Measurements from ENCODE around the gene FAM8A1. TPM values are rescaled to one million over a fixed set of nuclear protein-coding genes. Genes with fewer than 3 reads are reported as not detected.

Gene FAM8A1
- total RNA-seq, 2 experiments from 2014 or later = 3.8 to 4.0 TPM

DNA sequence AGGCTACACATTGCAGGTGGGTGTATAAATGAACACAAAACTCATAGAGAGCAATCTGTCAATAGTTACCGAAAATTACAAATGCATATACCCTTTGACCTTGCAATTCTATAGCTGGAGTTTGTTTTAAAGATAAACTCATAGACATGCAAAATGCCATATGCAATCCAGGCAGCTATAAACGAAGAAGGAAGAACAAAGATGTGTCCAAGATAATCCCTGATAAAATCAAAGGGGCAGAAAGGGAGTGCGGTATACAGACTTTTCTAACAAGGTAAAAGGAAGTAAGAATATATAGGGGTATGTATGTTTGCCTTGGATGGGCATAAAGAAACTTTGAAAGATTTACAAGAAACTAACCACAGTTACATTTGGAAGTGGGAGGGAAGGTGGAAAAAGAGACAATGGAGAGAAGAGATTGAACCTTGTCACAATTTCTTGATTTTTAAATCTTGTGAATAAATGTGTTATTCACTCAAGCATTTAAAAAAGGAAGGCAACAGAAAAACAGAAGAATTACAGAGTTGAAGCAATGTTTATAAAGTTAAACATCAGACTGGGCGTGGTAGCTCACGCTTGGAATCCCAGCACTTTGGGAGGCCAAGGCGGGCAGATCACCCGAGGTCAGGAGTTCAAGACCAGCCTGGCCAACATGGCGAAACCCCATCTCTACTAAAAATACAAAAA, 29.9 kb downstream of the FAM8A1 start:
- Mint-ChIP-seq H3K4me3 (no peak overlapping the region), H3K36me3 (peaks cover 57% of the 10 kb centered on the region), H3K27ac (no peak overlapping the region)

GRCh38 chr6:17630511-17631073, 30.5 kb downstream of the FAM8A1 start:
- Mint-ChIP-seq H3K27ac (no peak overlapping the region), H3K27me3 (no peaks in the 10 kb centered on the region), H3K9me3 (no peaks in the 10 kb centered on the region), H3K4me3 (no peak overlapping the region), H3K4me1 (peaks cover 38% of the 10 kb centered on the region), H3K36me3 (peaks cover 60% of the 10 kb centered on the region)
- DNase-seq = no peak

More for the DNA sequence above, 29.9 kb downstream of the FAM8A1 start:
- Mint-ChIP-seq H3K27me3 (no peaks in the 10 kb centered on the region), H3K4me1 (peaks cover 36% of the 10 kb centered on the region), H3K9me3 (no peaks in the 10 kb centered on the region)
- DNase-seq = no peak

DNA sequence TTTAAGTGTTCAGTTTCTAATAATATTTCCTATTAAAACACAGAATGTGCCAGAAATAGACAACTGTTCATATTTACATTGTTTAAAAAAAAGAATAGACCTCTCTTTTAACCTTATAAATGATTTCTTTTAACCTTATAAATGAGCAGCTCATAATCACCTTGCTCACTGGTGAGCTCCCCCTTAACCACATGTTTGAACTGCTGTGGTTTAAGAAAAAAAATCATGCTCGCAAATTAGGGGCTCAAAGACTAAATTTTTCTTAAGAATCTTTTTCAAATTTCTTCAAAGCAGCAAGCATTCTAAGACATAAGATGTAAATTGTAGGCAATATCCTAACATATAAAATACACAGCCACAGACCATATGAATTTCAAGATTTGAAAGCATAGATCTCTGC, 32.8 kb downstream of the FAM8A1 start:
- Mint-ChIP-seq H3K27ac (peak overlapping the region; percentile 77), H3K36me3 (peaks cover 71% of the 10 kb centered on the region), H3K27me3 (no peaks in the 10 kb centered on the region), H3K4me3 (no peak overlapping the region), H3K4me1 (peaks cover 47% of the 10 kb centered on the region), H3K9me3 (no peaks in the 10 kb centered on the region)
- DNase-seq = no peak

- H3K9me3 Mint-ChIP-seq = no peaks in the 10 kb centered on the region
- no peaks in the 10 kb centered on the region for H3K27me3 Mint-ChIP-seq
- peaks cover 45% of the 10 kb centered on the region for H3K4me1 Mint-ChIP-seq
- peak overlapping the region; percentile 77 for H3K27ac Mint-ChIP-seq
- DNase-seq = peak; percentile 22
- peaks cover 73% of the 10 kb centered on the region for H3K36me3 Mint-ChIP-seq
- H3K4me3 Mint-ChIP-seq = peak overlapping the region; percentile 3
These were observed 33.5 kb downstream of the FAM8A1 start for GRCh38 chr6:17633465-17634188.

DNA sequence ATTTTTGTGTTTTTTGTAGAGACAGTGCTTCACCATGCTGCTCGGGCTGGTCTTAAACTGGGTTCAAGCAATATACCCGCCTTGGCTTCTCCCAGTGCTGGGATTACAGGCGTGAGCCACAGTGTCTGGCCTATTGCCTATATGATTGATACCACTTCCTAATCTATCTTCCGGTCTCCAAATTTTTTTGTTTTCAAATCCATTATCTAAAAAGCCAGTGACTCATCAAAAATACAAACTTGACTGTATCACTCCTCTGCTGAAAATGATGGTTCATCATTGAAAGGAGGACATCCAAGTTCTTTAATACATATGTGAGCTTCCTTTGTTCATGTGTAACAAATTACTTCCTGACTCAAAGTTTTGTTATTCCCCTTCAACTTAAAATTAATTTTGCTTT, 35.5 kb downstream of the FAM8A1 start:
- Mint-ChIP-seq H3K27me3 (no peaks in the 10 kb centered on the region), H3K4me3 (no peak overlapping the region), H3K9me3 (no peaks in the 10 kb centered on the region), H3K27ac (peak overlapping the region; percentile 63), H3K36me3 (peaks cover 68% of the 10 kb centered on the region), H3K4me1 (peaks cover 41% of the 10 kb centered on the region)
- DNase-seq = no peak

GRCh38 chr6:17638212-17638715, 38.2 kb downstream of the FAM8A1 start:
- Mint-ChIP-seq H3K4me3 (no peak overlapping the region), H3K9me3 (no peaks in the 10 kb centered on the region), H3K27ac (peak overlapping the region; percentile 7), H3K4me1 (peaks cover 31% of the 10 kb centered on the region), H3K36me3 (peaks cover 68% of the 10 kb centered on the region), H3K27me3 (no peaks in the 10 kb centered on the region)
- DNase-seq = no peak

DNA sequence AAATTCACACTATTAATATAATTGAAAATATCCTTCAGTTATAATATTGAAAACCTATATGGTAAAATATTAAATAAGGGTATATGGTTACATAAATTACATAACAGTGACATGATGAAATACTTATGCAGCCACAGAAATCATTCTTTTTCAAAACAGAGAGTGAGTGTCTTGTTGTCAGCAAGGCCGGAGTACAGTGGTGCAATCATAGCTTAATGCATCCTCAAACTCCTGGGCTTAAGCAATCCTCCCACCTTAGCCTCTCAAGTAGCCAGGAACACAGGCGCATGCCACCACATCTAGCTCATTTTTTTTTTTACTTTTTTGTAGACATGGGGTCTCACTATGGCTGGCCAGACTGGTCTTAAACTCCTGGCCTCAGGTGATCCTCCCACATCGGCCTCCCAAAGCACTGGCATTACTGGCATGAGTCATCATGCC, 40.4 kb downstream of the FAM8A1 start:
- H3K9me3 Mint-ChIP-seq = no peaks in the 10 kb centered on the region
- peak overlapping the region; percentile 29 for H3K27ac Mint-ChIP-seq
- DNase-seq = no peak
- H3K36me3 Mint-ChIP-seq = peaks cover 65% of the 10 kb centered on the region
- no peaks in the 10 kb centered on the region for H3K27me3 Mint-ChIP-seq
- H3K4me3 Mint-ChIP-seq = no peak overlapping the region
- peaks cover 18% of the 10 kb centered on the region for H3K4me1 Mint-ChIP-seq

DNA sequence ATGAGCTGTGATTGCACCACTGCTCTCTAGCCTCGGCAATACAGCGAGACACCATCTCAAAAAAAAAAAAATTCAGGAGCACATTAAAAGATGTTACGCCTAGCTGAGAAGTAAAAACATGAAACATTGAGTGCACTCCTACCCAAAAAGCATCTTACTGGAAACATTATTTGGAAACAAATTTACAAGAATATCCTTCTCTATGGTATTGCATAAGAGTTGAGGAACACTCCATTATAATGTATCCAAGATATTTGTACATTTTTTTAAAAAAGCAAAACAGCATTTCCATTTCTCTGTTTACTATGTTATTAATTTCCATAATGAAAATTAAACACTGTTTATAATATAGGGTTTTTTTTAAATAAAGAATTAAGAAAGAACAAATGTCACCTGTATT, 48.6 kb downstream of the FAM8A1 start:
- Mint-ChIP-seq H3K4me1 (peaks cover 8% of the 10 kb centered on the region), H3K27me3 (no peaks in the 10 kb centered on the region), H3K27ac (no peak overlapping the region), H3K9me3 (no peaks in the 10 kb centered on the region), H3K4me3 (no peak overlapping the region), H3K36me3 (peaks cover 42% of the 10 kb centered on the region)
- no peak for DNase-seq

DNA sequence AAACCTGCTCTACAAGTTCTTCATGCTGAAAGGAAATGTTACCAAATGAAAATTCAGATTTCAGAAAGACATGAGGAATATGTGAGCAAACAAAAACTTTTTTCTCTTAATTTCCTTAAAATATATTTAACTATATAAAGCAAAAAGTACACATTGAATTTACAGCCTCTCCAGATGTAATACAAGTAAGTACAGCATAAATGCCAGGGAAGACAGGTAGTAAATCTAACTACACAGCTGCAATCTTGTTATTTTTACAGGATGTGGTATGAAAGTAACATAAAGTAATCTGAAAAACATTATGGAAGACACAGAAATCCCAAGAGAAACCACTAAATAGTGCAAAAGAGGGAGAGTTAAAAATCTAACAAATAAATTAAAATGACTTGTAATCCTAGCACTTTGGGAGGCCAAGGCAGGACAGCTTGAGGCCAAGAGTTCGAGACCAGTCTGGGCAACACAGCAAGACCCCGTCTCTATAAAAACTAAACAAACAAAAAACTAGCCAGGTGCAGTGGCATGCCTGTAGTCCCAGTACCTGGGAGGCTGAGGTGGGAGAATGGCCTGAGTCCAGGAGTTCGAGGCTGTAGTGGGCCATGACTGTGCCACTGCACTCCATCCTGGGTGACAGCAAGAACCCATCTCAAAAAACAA, 50.7 kb downstream of the FAM8A1 start:
- Mint-ChIP-seq H3K27ac (no peak overlapping the region), H3K36me3 (peaks cover 43% of the 10 kb centered on the region), H3K4me3 (no peak overlapping the region), H3K4me1 (peaks cover 20% of the 10 kb centered on the region), H3K27me3 (no peaks in the 10 kb centered on the region), H3K9me3 (no peaks in the 10 kb centered on the region)
- no peak for DNase-seq

GRCh38 chr6:17653198-17653882, 53.2 kb downstream of the FAM8A1 start:
- no peaks in the 10 kb centered on the region for H3K9me3 Mint-ChIP-seq
- peaks cover 52% of the 10 kb centered on the region for H3K36me3 Mint-ChIP-seq
- no peaks in the 10 kb centered on the region for H3K27me3 Mint-ChIP-seq
- DNase-seq = no peak
- no peak overlapping the region for H3K4me3 Mint-ChIP-seq
- H3K27ac Mint-ChIP-seq = peak overlapping the region; percentile 47
- H3K4me1 Mint-ChIP-seq = peaks cover 24% of the 10 kb centered on the region

DNA sequence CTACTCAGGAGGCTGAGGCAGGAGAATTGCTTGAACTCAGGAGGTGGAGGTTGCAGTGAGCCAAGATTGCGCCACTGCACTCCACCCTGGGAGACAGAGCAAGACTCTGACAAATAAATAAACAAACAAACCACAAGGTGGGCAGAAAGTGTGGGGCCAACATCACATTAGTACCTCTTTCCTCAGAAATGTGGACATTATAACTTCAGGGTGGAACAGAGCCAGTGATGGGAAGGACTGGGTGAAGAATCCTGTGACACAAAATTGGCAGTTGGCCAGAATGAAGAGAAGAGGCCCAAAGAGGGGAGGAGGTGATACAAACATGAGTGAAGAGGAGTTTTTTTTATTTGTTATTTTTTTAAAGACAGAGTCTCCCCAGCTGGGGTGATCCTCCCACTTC, 56.0 kb downstream of the FAM8A1 start:
- no peak for DNase-seq
- Mint-ChIP-seq H3K36me3 (peaks cover 51% of the 10 kb centered on the region), H3K27me3 (no peaks in the 10 kb centered on the region), H3K4me3 (peak overlapping the region; percentile 29), H3K27ac (no peak overlapping the region), H3K9me3 (no peaks in the 10 kb centered on the region), H3K4me1 (peaks cover 24% of the 10 kb centered on the region)

- Mint-ChIP-seq H3K27me3 (no peaks in the 10 kb centered on the region), H3K9me3 (no peaks in the 10 kb centered on the region), H3K4me3 (no peak overlapping the region), H3K27ac (no peak overlapping the region), H3K4me1 (peaks cover 27% of the 10 kb centered on the region), H3K36me3 (peaks cover 55% of the 10 kb centered on the region)
- no peak for DNase-seq
These were observed 56.5 kb downstream of the FAM8A1 start for GRCh38 chr6:17656644-17657043.
